NCI-H2107 (cell line): ENCODE data around the gene TSEN15.

Experiments used
- DNase-seq: peaks from one replicate; lab custom pipeline; 2025; lab: John Stamatoyannopoulos, UW

TSEN15 gene

GRCh38 chr1:184051485-184052193 is at the start of gene TSEN15:
TSEN15 (plus strand) TSS chr1:184051730; CDS start chr1:184051756, 26 bp downstream.
- peak; percentile 84 for DNase-seq

GRCh38 chr1:184002071-184002470 is 49.5 kb upstream of the TSEN15 start:
- no peak for DNase-seq

GRCh38 chr1:184004935-184005334 is 46.6 kb upstream of the TSEN15 start:
- DNase-seq = no peak

- DNase-seq = no peak
These were observed 46.0 kb upstream of the TSEN15 start for GRCh38 chr1:184005506-184005905.

DNA sequence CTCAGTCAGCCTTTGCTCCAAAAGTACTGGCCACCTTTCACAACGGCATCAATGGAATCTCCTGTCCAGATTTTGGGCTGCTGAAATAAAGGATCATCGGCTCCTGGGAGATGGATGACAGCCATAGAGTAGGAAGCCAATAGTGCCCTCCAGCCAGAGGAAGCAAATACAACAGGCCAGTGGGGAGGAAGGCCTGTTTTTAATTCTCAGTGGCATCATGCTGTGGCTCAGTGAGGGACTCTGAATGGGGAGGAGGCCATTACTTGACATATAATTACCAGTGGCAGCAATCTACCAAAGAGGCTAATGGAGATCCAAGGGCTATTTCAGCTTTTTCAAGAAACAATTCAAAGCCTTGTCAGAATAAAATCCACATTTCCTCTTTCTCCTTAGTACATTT is 40.7 kb upstream of the TSEN15 start:
- DNase-seq = no peak

- DNase-seq = no peak
These were observed 39.3 kb upstream of the TSEN15 start for GRCh38 chr1:184012187-184012586.

DNA sequence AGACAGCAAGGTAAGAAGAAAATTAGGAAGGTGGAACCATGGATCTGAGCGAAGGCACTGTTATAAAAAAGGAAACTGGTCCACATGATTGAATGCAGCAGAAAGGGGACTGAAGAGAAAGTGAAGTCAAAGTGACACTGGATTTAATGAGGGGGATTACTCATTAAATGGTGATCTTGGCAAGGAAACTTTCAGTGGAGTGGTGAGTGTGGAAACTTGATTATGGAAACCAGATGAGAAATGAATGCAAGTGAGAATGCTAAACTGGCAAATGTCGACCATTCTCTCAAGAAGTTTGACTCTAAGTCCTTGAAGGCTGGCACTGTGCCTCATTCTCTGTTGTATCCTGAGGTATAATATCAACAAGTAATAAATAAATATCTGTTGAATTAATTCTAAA is 37.3 kb upstream of the TSEN15 start:
- DNase-seq = no peak

- no peak for DNase-seq
These were observed 35.4 kb upstream of the TSEN15 start for GRCh38 chr1:184016169-184016568.

DNA sequence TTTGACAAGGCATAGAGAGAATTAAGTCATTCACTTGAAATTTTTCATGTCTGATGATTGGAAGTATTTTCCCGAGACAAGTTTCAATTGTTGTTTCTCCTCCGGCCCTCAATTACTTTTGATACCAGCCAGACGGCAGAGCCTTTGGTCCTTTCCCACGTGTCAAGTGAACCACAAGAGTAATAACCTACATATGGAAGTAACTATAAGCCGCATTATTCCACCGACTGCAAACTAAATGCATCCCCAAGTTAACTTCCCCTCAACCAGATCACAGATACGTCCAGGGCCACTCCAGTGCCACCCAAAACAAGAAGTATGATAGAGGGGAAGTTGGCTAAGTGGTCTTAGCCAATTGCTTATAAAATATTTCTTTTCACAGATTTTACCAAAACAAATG is 34.2 kb upstream of the TSEN15 start:
- no peak for DNase-seq

GRCh38 chr1:184018622-184019021 is 32.9 kb upstream of the TSEN15 start:
- no peak for DNase-seq

- no peak for DNase-seq
These were observed 32.5 kb upstream of the TSEN15 start for GRCh38 chr1:184019069-184019468.

GRCh38 chr1:184019506-184019905 is 32.0 kb upstream of the TSEN15 start:
- DNase-seq = no peak

GRCh38 chr1:184020328-184020727 is 31.2 kb upstream of the TSEN15 start:
- DNase-seq = no peak

DNA sequence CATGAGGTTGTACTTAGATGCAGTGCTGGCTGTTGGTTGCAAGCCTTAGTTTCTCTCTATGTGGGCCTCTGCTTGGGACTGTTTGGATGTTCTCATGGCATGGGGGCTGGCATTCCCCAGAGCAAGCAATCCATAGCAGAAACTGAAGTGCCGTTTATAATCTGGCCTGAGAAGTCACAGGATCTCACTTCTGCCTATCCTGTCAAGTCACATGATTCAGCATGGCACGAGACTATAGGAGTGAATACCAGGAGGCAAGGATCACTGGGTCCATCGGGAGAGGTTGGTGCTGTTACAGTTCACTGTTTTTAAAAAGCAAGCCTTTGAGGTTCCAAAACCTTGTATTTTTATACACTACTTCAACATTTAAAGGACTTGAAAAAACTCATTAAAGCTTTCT is 30.7 kb upstream of the TSEN15 start:
- no peak for DNase-seq

GRCh38 chr1:184021728-184022127 is 29.8 kb upstream of the TSEN15 start:
- DNase-seq = no peak

- no peak for DNase-seq
These were observed 28.9 kb upstream of the TSEN15 start for GRCh38 chr1:184022668-184023067.

DNA sequence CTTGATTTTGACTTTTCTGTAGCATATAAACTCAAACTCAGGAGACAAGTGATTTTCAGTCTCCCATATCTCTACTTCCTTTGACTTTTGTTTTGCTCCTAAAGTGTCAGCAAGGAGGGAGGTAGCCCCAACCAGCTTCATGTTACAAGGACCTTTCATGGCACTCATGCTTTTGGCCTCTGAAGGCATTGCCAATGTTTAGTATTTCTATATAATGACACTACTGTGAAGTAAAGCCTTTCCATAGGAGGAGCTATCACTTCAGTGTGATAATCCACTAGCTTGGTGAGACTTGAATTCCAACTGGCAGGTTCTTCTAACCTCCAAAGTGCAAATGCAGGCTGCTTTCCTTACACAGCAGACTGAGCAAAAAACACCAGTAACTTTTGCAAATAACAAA is 28.4 kb upstream of the TSEN15 start:
- no peak for DNase-seq

- peak; percentile 57 for DNase-seq
These were observed 26.3 kb upstream of the TSEN15 start for GRCh38 chr1:184025242-184025675.

DNA sequence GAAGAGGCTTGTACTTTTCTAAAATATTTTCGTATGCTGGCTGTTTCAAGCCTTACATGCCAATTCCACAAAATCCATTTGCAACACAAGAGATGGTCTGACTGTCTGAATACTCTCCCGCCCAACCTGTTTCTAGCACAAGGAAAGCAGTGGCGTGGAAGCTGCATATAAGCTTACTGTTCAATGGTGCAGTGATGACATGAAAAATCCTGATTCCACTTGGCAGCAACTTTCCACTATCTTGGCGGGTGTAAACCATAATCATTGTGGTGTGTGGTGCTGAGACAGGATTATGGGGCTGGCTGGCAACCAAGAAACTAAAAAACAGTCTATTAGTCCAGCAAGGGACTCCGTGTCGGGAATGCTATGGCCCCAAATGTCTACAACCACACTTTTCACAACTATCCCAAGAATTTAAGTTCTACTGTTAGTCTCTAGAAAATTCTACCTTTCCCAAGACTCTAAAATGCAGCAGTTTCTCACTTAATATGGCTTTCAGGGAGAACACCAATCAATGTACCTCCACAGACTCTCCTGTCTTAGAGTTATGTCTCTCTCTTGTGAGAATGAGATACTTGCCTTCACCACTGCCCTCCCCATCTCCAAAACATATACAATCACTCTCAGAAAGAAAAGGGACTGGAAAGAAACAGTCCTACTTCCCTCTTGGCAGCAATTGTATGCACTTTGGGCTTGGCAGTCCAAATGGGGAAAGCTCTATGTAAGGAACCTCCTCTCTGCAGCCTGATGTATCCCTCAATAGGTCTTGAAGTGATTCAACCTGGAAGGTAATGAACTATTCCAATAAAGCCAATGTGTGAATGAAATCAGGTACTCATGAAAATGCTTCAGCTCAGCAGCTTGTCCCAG is 23.5 kb upstream of the TSEN15 start:
- DNase-seq = no peak

GRCh38 chr1:184028854-184029623 is 22.5 kb upstream of the TSEN15 start:
- DNase-seq = no peak

GRCh38 chr1:184030433-184031091 is 21.0 kb upstream of the TSEN15 start:
- no peak for DNase-seq

- no peak for DNase-seq
These were observed 20.5 kb upstream of the TSEN15 start for GRCh38 chr1:184031092-184031408.
